SK-N-SH (cell line): Measurements from ENCODE around the gene CPB2.

Experiments
- ELF1 ChIP-seq: IDR thresholded peaks from 2 replicates; pipeline ENCODE4 v1.4.0; 2012
- EP300 ChIP-seq, 2 experiments: IDR thresholded peaks; 2 replicates each; pipeline versions ENCODE4 v1.4.0 to v1.6.1; 2012; ENCODE audit warnings: borderline replicate concordance in 1 of 2, low read depth in 1 of 2, low read length in 1 of 2
- POLR2AphosphoS5 ChIP-seq: IDR thresholded peaks from 2 replicates; pipeline ENCODE4 v1.6.1; 2012; ENCODE audit warnings: low read depth, low read length
- TF ChIP-seq, protein P1 (sequence below): fragments of 200-600 bp; sonication (generic); IDR thresholded peaks from 2 replicates; pipeline ENCODE4 v1.6.1; 2017; ENCODE audit warnings: antibody characterized with exemption, mild to moderate bottlenecking, moderate library complexity

DNA sequence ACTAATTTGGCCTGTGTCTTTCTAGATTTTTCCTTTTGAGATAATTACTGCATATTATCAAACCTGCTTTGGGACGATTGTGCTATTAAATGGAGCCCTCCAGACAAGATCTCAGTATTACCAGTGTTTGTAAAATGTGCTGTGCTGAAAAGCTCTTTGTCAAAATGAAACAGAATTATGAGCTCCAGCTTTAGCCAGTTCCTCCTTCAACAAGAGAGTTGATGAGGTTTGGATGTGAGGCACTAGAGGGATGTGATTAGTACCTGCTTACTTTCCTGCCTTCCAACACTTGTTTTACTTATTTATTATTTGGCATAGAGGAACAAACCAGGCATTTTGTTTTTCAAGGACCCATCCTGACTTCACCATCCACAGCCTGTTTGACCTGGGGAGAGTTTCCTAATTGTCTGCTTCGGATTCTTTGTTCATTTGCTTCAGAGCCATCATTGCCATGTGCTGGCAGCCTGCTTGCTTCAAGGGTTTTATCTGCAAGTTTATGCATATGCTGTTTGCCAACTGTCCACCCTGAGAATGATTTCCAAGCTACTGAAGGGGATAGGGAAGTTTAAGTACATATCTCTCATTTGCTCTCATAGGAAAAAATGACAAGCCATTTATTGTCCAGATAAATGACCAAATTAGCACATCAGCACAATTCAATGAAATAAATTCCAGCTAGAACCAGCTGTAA lies 32.9 kb upstream of the CPB2 start:
- no peak for TF ChIP-seq EP300 (IDR thresholded peaks at IDR 0.05; ENCODE audit: borderline replicate concordance in 1 of 2, low read depth in 1 of 2, low read length in 1 of 2)
- TF ChIP-seq POLR2AphosphoS5: no peak
- TF ChIP-seq, protein P1, sequence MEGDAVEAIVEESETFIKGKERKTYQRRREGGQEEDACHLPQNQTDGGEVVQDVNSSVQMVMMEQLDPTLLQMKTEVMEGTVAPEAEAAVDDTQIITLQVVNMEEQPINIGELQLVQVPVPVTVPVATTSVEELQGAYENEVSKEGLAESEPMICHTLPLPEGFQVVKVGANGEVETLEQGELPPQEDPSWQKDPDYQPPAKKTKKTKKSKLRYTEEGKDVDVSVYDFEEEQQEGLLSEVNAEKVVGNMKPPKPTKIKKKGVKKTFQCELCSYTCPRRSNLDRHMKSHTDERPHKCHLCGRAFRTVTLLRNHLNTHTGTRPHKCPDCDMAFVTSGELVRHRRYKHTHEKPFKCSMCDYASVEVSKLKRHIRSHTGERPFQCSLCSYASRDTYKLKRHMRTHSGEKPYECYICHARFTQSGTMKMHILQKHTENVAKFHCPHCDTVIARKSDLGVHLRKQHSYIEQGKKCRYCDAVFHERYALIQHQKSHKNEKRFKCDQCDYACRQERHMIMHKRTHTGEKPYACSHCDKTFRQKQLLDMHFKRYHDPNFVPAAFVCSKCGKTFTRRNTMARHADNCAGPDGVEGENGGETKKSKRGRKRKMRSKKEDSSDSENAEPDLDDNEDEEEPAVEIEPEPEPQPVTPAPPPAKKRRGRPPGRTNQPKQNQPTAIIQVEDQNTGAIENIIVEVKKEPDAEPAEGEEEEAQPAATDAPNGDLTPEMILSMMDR: no peak
- TF ChIP-seq ELF1: no peak
